SK-N-SH treated with all-trans-retinoic acid at 6 μM for 48 hours (cell line): ENCODE results near the gene PARP15.
A peak's percentile ranks its signal among the peaks of the same experiment; 100 is the strongest.
"Not testable (repeated sequence)": the region's sequence is repeated elsewhere in the genome, so short reads cannot be mapped to it uniquely, and the experiment has no call there.

ENCODE experiments used
- ATAC-seq: fragments of 200-7000 bp; cut with Tn5 transposase; 3 replicates; pipeline ENCODE4 v1.9.1; 2020; ENCODE audit warnings: mild to moderate bottlenecking, moderate library complexity
- ARNTL ChIP-seq: fragments of 450-650 bp; formaldehyde crosslinking; IDR thresholded peaks from 2 replicates; pipeline ENCODE4 v1.5.0; 2020; ENCODE audit warnings: low read depth, mild to moderate bottlenecking, moderate library complexity, borderline replicate concordance
- BACH2 ChIP-seq: fragments of 250-450 bp; sonication (Bioruptor Pico); IDR thresholded peaks from 2 replicates; pipeline ENCODE4 v1.9.0; 2021; ENCODE audit warnings: mild to moderate bottlenecking, borderline replicate concordance
- CSDC2 ChIP-seq: fragments of 250-450 bp; sonication (Bioruptor Pico); IDR thresholded peaks from 2 replicates; pipeline ENCODE4 v1.5.0; 2020; ENCODE audit warnings: mild to moderate bottlenecking, moderate library complexity
- GLIS3 ChIP-seq: fragments of 250-450 bp; sonication (Bioruptor Pico); IDR thresholded peaks from 2 replicates; pipeline ENCODE4 v1.5.0; 2020; ENCODE audit warnings: mild to moderate bottlenecking, moderate library complexity
- ISL1 ChIP-seq: fragments of 250-450 bp; sonication (Bioruptor Pico); IDR thresholded peaks from 2 replicates; pipeline ENCODE4 v2.1.2; 2022; ENCODE audit warnings: mild to moderate bottlenecking, moderate library complexity
- OSR1 ChIP-seq: fragments of 250-450 bp; sonication (Bioruptor Pico); IDR thresholded peaks from 2 replicates; pipeline ENCODE4 v1.8.0; 2022; ENCODE audit warnings: moderate library complexity, mild to moderate bottlenecking, inconsistent platforms
- PPARA ChIP-seq: fragments of 250-450 bp; sonication (Bioruptor Pico); IDR thresholded peaks from 2 replicates; pipeline ENCODE4 v1.5.0; 2020; ENCODE audit warnings: mild to moderate bottlenecking, borderline replicate concordance
- RARB ChIP-seq: fragments of 250-450 bp; sonication (Bioruptor Pico); IDR thresholded peaks from 2 replicates; pipeline ENCODE4 v1.8.0; 2021; ENCODE audit warnings: mild to moderate bottlenecking, moderate library complexity
- SNAI2 ChIP-seq: fragments of 250-450 bp; sonication (Bioruptor Pico); IDR thresholded peaks from 2 replicates; pipeline ENCODE4 v1.5.0; 2020; ENCODE audit warnings: mild to moderate bottlenecking, moderate library complexity
- ZC3H10 ChIP-seq: fragments of 250-450 bp; sonication (Bioruptor Pico); IDR thresholded peaks from 2 replicates; pipeline ENCODE4 v1.5.1; 2021; ENCODE audit warnings: mild to moderate bottlenecking, moderate library complexity
- ZFP3 ChIP-seq: fragments of 250-450 bp; sonication (Bioruptor Pico); IDR thresholded peaks from 2 replicates; pipeline ENCODE4 v1.5.0; 2020; ENCODE audit warnings: mild to moderate bottlenecking, moderate library complexity
- ZFP30 ChIP-seq: fragments of 450-650 bp; formaldehyde crosslinking; IDR thresholded peaks from 2 replicates; pipeline ENCODE4 v1.5.0; 2022; ENCODE audit warnings: mild to moderate bottlenecking, moderate library complexity
- ZNF565 ChIP-seq: fragments of 450-650 bp; formaldehyde crosslinking; conservative IDR thresholded peaks from 2 replicates; pipeline ENCODE4 v1.5.0; 2020; ENCODE audit warnings: low read depth, mild to moderate bottlenecking, moderate library complexity
- ZNF70 ChIP-seq: fragments of 450-650 bp; formaldehyde crosslinking; IDR thresholded peaks from 2 replicates; pipeline ENCODE4 v1.5.0; 2020; ENCODE audit warnings: mild to moderate bottlenecking, moderate library complexity
- TF ChIP-seq, protein P1 (sequence below): fragments of 250-450 bp; sonication (Bioruptor Pico); IDR thresholded peaks from 2 replicates; pipeline ENCODE4 v1.8.0; 2021; ENCODE audit warnings: low read depth, mild to moderate bottlenecking, moderate library complexity, borderline replicate concordance
- TF ChIP-seq, protein P2 (sequence below): fragments of 250-450 bp; sonication (Bioruptor Pico); IDR thresholded peaks from 2 replicates; pipeline ENCODE4 v1.5.1; 2021; ENCODE audit warnings: mild to moderate bottlenecking, moderate library complexity
- TF ChIP-seq, protein P3 (sequence below): fragments of 250-450 bp; sonication (Bioruptor Pico); IDR thresholded peaks from 2 replicates; pipeline ENCODE4 v1.5.0; 2020; ENCODE audit warnings: mild to moderate bottlenecking, moderate library complexity
- TF ChIP-seq, protein P4 (sequence below): fragments of 250-450 bp; sonication (Bioruptor Pico); IDR thresholded peaks from 2 replicates; pipeline ENCODE4 v1.8.0; 2020; ENCODE audit warnings: mild to moderate bottlenecking, moderate library complexity, borderline replicate concordance

PARP15 gene

DNA sequence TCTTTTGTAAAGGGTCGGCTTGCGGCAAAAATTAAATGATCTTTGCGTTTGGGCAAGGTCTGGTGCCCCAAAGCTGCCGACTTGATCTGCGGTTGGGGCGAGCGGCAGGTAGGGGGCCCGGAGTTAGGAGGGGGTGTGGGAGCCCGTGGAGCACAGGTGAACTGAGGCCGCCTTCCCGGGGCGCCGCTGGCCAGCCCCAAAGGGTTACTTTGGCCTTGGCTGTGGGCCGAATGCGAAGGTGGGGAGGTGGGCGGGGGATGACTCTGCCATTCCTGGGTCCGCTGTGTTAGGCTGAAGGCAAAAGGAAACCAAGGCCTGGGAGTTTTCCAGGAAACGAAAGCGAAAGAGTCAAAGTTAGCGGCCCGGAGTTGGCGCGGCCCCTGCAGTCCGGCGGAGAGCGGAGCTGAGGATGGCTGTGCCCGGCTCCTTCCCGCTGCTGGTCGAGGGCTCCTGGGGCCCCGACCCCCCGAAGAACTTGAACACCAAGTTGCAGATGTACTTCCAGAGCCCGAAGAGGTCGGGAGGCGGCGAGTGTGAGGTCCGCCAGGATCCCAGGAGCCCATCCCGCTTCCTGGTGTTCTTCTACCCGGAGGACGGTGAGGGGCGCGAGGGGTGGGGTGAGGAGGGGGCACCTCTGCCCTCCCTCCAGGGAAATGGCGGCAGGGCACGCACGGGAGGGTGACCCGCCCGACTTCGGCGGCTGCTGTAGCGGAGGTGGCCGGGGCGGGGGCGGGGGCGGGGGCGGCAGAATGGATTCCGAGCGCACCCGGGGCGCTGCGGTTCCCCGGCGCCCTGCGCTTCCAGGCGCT is 103.2 kb downstream of the PARP15 start, which contains the start of gene PARP14:
PARP14 (plus strand) TSS at position 365 of the 809 bp plus-strand sequence; CDS start at position 410, 45 bp downstream.
- peak; percentile 80 for ATAC-seq
- TF ChIP-seq ZC3H10 (CRISPR knock-in tag) (no peak), OSR1 (CRISPR knock-in tag) (no peak), ZFP3 (CRISPR knock-in tag) (no peak), CSDC2 (CRISPR knock-in tag) (no peak), ZNF565 (CRISPR knock-in tag) (no peak)

DNA sequence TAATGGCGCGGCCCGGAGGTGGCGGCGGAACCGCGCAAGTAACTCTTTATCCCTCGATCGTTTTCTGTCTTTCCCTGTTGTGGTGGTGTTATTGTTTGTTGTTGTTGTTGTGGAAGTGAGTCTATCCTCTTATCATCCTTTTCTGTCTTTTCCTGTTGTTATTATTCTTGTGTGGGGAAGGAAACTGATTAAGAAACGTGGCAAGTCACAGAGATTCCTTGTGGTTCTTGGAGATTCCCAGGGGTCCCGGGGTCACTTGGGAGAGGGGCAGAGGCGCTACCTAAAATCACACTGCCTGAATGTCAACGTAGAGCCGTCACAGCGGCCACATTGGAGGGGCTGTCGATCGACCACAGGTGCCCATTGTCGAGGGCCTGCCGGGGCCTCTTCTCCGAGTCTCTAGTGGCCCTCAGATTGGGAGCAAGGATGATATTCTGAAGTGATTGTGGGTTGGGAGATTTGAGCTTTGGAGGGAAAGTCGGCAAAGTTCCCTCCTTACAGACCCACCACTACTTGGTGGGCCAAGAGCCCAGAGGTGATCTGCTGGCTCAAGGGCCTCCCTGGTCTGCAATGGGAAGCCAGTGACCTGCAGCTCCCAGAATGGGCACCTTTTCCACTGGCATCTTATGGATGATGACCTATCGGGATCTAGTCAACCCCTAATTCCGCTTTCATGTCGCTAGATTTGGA is 104.0 kb downstream of the PARP15 start:
- no peak for ATAC-seq

DNA sequence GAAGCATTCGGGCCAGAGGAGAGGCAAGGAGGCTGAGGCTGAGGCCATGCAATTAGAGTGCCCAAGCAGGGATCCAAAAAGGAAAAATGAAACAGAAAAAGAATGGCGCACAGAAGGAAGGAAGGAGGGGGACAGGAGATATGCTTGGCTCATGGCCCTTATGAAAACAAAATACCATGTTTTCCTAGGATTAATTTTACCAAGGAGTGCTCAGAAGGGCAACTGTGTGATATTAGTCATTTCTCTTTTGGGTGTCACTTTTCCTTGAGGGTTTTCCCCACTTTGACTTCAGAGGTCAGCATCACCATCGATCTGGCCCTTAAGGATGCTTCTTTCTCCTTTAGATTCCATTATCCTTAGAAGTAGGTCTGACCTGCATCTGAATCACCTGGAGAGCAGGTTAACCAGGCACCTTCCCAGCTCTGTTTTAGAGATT is 104.5 kb downstream of the PARP15 start:
- no peak for TF ChIP-seq ARNTL
- no peak for TF ChIP-seq GLIS3 (CRISPR knock-in tag)
- TF ChIP-seq CSDC2 (CRISPR knock-in tag), result no peak
- no peak for TF ChIP-seq ZFP3 (CRISPR knock-in tag)
- TF ChIP-seq ZNF565 (CRISPR knock-in tag), result no peak
- TF ChIP-seq BACH2 (CRISPR knock-in tag), result no peak
- TF ChIP-seq, protein P1, sequence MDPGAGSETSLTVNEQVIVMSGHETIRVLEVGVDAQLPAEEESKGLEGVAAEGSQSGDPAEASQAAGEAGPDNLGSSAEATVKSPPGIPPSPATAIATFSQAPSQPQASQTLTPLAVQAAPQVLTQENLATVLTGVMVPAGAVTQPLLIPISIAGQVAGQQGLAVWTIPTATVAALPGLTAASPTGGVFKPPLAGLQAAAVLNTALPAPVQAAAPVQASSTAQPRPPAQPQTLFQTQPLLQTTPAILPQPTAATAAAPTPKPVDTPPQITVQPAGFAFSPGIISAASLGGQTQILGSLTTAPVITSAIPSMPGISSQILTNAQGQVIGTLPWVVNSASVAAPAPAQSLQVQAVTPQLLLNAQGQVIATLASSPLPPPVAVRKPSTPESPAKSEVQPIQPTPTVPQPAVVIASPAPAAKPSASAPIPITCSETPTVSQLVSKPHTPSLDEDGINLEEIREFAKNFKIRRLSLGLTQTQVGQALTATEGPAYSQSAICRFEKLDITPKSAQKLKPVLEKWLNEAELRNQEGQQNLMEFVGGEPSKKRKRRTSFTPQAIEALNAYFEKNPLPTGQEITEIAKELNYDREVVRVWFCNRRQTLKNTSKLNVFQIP, result no peak
- TF ChIP-seq OSR1 (CRISPR knock-in tag), result no peak
- no peak for TF ChIP-seq PPARA (CRISPR knock-in tag)
- no peak for TF ChIP-seq SNAI2 (CRISPR knock-in tag)
- no peak for TF ChIP-seq ZNF70
- TF ChIP-seq, protein P2, sequence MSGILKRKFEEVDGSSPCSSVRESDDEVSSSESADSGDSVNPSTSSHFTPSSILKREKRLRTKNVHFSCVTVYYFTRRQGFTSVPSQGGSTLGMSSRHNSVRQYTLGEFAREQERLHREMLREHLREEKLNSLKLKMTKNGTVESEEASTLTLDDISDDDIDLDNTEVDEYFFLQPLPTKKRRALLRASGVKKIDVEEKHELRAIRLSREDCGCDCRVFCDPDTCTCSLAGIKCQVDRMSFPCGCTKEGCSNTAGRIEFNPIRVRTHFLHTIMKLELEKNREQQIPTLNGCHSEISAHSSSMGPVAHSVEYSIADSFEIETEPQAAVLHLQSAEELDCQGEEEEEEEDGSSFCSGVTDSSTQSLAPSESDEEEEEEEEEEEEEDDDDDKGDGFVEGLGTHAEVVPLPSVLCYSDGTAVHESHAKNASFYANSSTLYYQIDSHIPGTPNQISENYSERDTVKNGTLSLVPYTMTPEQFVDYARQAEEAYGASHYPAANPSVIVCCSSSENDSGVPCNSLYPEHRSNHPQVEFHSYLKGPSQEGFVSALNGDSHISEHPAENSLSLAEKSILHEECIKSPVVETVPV, result no peak
- no peak for TF ChIP-seq RARB (CRISPR knock-in tag)
- TF ChIP-seq, protein P3, sequence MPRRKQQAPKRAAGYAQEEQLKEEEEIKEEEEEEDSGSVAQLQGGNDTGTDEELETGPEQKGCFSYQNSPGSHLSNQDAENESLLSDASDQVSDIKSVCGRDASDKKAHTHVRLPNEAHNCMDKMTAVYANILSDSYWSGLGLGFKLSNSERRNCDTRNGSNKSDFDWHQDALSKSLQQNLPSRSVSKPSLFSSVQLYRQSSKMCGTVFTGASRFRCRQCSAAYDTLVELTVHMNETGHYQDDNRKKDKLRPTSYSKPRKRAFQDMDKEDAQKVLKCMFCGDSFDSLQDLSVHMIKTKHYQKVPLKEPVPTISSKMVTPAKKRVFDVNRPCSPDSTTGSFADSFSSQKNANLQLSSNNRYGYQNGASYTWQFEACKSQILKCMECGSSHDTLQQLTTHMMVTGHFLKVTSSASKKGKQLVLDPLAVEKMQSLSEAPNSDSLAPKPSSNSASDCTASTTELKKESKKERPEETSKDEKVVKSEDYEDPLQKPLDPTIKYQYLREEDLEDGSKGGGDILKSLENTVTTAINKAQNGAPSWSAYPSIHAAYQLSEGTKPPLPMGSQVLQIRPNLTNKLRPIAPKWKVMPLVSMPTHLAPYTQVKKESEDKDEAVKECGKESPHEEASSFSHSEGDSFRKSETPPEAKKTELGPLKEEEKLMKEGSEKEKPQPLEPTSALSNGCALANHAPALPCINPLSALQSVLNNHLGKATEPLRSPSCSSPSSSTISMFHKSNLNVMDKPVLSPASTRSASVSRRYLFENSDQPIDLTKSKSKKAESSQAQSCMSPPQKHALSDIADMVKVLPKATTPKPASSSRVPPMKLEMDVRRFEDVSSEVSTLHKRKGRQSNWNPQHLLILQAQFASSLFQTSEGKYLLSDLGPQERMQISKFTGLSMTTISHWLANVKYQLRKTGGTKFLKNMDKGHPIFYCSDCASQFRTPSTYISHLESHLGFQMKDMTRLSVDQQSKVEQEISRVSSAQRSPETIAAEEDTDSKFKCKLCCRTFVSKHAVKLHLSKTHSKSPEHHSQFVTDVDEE (CRISPR knock-in tag), result no peak
- TF ChIP-seq, all 23 proteins: peak for 0
- no peak for ATAC-seq

More for the DNA sequence above, 104.0 kb downstream of the PARP15 start:
- TF ChIP-seq, protein P1, result no peak
- TF ChIP-seq, protein P4, sequence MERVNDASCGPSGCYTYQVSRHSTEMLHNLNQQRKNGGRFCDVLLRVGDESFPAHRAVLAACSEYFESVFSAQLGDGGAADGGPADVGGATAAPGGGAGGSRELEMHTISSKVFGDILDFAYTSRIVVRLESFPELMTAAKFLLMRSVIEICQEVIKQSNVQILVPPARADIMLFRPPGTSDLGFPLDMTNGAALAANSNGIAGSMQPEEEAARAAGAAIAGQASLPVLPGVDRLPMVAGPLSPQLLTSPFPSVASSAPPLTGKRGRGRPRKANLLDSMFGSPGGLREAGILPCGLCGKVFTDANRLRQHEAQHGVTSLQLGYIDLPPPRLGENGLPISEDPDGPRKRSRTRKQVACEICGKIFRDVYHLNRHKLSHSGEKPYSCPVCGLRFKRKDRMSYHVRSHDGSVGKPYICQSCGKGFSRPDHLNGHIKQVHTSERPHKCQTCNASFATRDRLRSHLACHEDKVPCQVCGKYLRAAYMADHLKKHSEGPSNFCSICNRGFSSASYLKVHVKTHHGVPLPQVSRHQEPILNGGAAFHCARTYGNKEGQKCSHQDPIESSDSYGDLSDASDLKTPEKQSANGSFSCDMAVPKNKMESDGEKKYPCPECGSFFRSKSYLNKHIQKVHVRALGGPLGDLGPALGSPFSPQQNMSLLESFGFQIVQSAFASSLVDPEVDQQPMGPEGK, result no peak
- TF ChIP-seq ZNF565 (CRISPR knock-in tag) (no peak), ISL1 (CRISPR knock-in tag) (no peak), ZFP3 (CRISPR knock-in tag) (no peak), BACH2 (CRISPR knock-in tag) (no peak), ZFP30 (CRISPR knock-in tag) (no peak)

DNA sequence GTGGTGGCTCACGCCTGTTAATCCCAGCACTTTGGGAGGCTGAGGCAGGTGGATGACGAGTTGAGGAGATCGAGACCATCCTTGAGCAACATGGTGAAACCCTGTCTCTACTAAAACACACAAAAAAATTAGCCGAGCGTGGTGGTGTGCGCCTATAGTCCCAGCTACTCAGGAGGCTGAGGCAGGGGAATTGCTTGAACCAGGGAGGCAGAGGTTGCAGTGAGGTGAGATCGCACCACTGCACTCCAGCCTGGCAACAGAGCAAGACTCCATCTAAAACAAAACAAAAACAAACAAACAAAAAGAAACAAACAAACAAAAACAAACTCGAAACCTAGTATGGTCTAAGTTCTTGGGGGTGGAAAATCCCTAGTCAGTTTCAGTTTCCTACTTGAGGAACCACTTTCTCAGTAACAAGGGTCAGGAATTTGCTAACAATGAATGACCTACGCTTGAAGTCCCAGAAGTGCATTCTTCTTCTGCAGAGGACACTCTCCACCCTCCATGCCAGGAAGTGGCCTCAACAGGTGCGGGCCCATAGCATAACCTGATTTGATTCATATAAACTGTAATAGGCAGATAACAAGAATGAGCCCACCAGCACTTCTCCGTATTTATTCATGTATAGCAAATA is 105.4 kb downstream of the PARP15 start:
- not testable (repeated sequence) for ATAC-seq
